ENCODE data around the gene SULF2. TPM values are rescaled to one million over a fixed set of nuclear protein-coding genes. Genes with fewer than 3 reads are reported as not detected.

SULF2 gene
- 0.37 and 0.98 TPM in 2 replicates for total RNA-seq

GRCh38 chr20:47785311-47785853 lies at the start of gene SULF2:
Gene SULF2, minus strand, starts transcription at chr20:47785481. Its CDS starts 28,118 bp downstream, at chr20:47757363.

Small RNA genes lying within 50 kb of the gene (small RNA-seq; reads per million reads assigned to genes)
- gene RNU7-173P: not detected

Data from subcutaneous preadipocyte (primary cell).